GM12878 (cell line): ENCODE data around the gene ATG9B. TPM values are rescaled to one million over a fixed set of nuclear protein-coding genes. Genes with fewer than 3 reads are reported as not detected.

Source experiments
- ATAC-seq: fragments of 200-7000 bp; cut with Tn5 transposase; 3 replicates; pipeline ENCODE4 v1.9.1; 2020; ENCODE audit warnings: mild to moderate bottlenecking, moderate library complexity
- BruUV-seq: library from RNA; stranded (reverse); fragments of 400-500 nt; replicated peaks from 2 replicates; lab custom pipeline; 2021; lab: Mats Ljungman, UMichigan
- CTCF ChIA-PET: fragments of 300-600 bp; sonication (Branson Sonifier 250); formaldehyde crosslinking; extraction: SDS; loops from one replicate; lab custom pipeline; 2021; ENCODE audit warnings: inconsistent platforms; lab: Yijun Ruan, JAX
- POLR2A ChIA-PET: fragments of 350-600 bp; formaldehyde crosslinking; extraction: SDS; loops from one replicate; lab custom pipeline; 2021; ENCODE audit warnings: inconsistent platforms; lab: Charles Lee
- RAD21 ChIA-PET: fragments of 300-600 bp; sonication (Branson Sonifier 250); formaldehyde crosslinking; loops from one replicate; lab custom pipeline; 2023; ENCODE audit warnings: antibody characterized with exemption; ENCODE audit not compliant: unreplicated experiment; lab: Charles Lee
- SMC1A ChIA-PET: fragments of 300-600 bp; sonication (Branson Sonifier 250); formaldehyde crosslinking; loops from one replicate; lab custom pipeline; 2023; ENCODE audit not compliant: unreplicated experiment, uncharacterized antibody; lab: Charles Lee
- DNase-seq: peaks from one replicate; pipeline ENCODE4 v3.0.0-alpha.2; 2011; ENCODE audit warnings: low read depth, low spot score
- FAIRE-seq: peaks from 3 replicates; lab custom pipeline; 2011; peaks lifted over from hg19 to GRCh38; lab: Jason Lieb, UNC
- H2AFZ ChIP-seq: 2 replicates; pipeline ENCODE4 v1.6.0; 2011; ENCODE audit warnings: low read depth, low read length, control low read depth; ENCODE audit not compliant: control insufficient read depth
- H3K27ac ChIP-seq: 2 replicates; pipeline ENCODE4 v1.5.1; 2011; ENCODE audit warnings: control low read depth; ENCODE audit not compliant: control insufficient read depth, insufficient read depth
- H3K27me3 ChIP-seq, 2 experiments: replicated peaks in 1 of 2; 2 replicates each; pipeline versions ENCODE4 v1.6.0 to v1.6.1; 2011; ENCODE audit warnings: low read length in 1 of 2; ENCODE audit not compliant: control insufficient read depth in 2 of 2, insufficient read depth in 2 of 2
- H3K36me3 ChIP-seq, 2 experiments: 2 replicates each; pipeline ENCODE4 v1.5.1; 2011; ENCODE audit warnings: low read length in 1 of 2; ENCODE audit not compliant: control insufficient read depth in 2 of 2, insufficient read depth in 2 of 2
- H3K4me1 ChIP-seq: 2 replicates; pipeline ENCODE4 v1.6.1; 2011; ENCODE audit warnings: mild to moderate bottlenecking, low read length, moderate library complexity, mixed read lengths; ENCODE audit not compliant: control insufficient read depth, insufficient read depth
- H3K4me2 ChIP-seq: 2 replicates; pipeline ENCODE4 v1.6.0; 2011; ENCODE audit warnings: control low read depth; ENCODE audit not compliant: control insufficient read depth, insufficient read depth
- H3K4me3 ChIP-seq: fragments of 200-600 bp; sonication (generic); 2 replicates; pipeline ENCODE4 v1.5.1; 2016
- H3K79me2 ChIP-seq: 2 replicates; pipeline ENCODE4 v1.6.0; 2011; ENCODE audit warnings: low read length; ENCODE audit not compliant: control insufficient read depth, insufficient read depth
- H3K9ac ChIP-seq: 2 replicates; pipeline ENCODE4 v1.8.0; 2011; ENCODE audit warnings: low read length, control low read depth, mixed read lengths; ENCODE audit not compliant: control insufficient read depth, insufficient read depth
- H3K9me3 ChIP-seq: replicated peaks from 3 replicates; pipeline ENCODE4 v1.5.1; 2011; ENCODE audit warnings: mild to moderate bottlenecking, low read length; ENCODE audit not compliant: control insufficient read depth, insufficient read depth
- H4K20me1 ChIP-seq: 2 replicates; pipeline ENCODE4 v1.6.0; 2011; ENCODE audit not compliant: control insufficient read depth, insufficient read depth
- ATF7 ChIP-seq: fragments of 450-650 bp; IDR thresholded peaks from 2 replicates; pipeline ENCODE4 v1.6.1; 2016; ENCODE audit warnings: low read depth, mild to moderate bottlenecking
- CEBPB ChIP-seq, 2 experiments: fragments of 150-350 bp in 1 of 2; IDR thresholded peaks; 2 replicates each; pipeline ENCODE4 v1.6.1; 2012 to 2014; ENCODE audit warnings: low read depth in 2 of 2, low read length in 2 of 2, borderline replicate concordance in 1 of 2, inconsistent platforms in 1 of 2
- E2F4 ChIP-seq: IDR thresholded peaks from 2 replicates; pipeline ENCODE4 v1.6.1; 2012; ENCODE audit warnings: low read depth, low read length, improper control_type of control experiment
- FOXK2 ChIP-seq: fragments of 450-650 bp; IDR thresholded peaks from 2 replicates; pipeline ENCODE4 v1.6.1; 2017; ENCODE audit warnings: mild to moderate bottlenecking, moderate library complexity
- PML ChIP-seq: IDR thresholded peaks from 2 replicates; pipeline ENCODE4 v1.6.1; 2012; ENCODE audit warnings: low read length, inconsistent platforms
- POLR2A ChIP-seq: IDR thresholded peaks from 2 replicates; pipeline ENCODE4 v1.6.1; 2011; ENCODE audit warnings: low read depth, mild to moderate bottlenecking, low read length
- SMC3 ChIP-seq: IDR thresholded peaks from 2 replicates; pipeline ENCODE4 v1.6.1; 2011; ENCODE audit warnings: low read length, improper control_type of control experiment, borderline replicate concordance
- SP1 ChIP-seq: IDR thresholded peaks from one replicate; pipeline ENCODE4 v1.6.1; 2011; ENCODE audit warnings: low read depth, low read length
- TCF3 ChIP-seq: IDR thresholded peaks from 2 replicates; pipeline ENCODE4 v1.6.1; 2012; ENCODE audit warnings: low read depth, mild to moderate bottlenecking, low read length, borderline replicate concordance; ENCODE audit not compliant: insufficient read depth
- ZBTB11 ChIP-seq: fragments of 450-650 bp; formaldehyde crosslinking; IDR thresholded peaks from 2 replicates; pipeline ENCODE4 v1.5.0; 2022; ENCODE audit warnings: mild to moderate bottlenecking, missing genetic modification characterization
- ZNF592 ChIP-seq: fragments of 450-650 bp; IDR thresholded peaks from 2 replicates; pipeline ENCODE4 v1.6.1; 2017; ENCODE audit warnings: mild to moderate bottlenecking, moderate library complexity
- ZNF622 ChIP-seq: fragments of 450-650 bp; IDR thresholded peaks from 2 replicates; pipeline ENCODE4 v1.6.1; 2017; ENCODE audit warnings: mild to moderate bottlenecking, inconsistent platforms
- WGBS: methylation state at CpG from one replicate; pipeline ENCODE4 v1.1.6; 2016; ENCODE audit warnings: low lambda C conversion rate; ENCODE audit not compliant: insufficient replicate concordance, insufficient coverage; ENCODE audit errors: missing lambda C conversion rate; 5-methylcytosine and 5-hydroxymethylcytosine counted together
- in situ Hi-C: fragments of 300-500 bp; cut with MboI; formaldehyde crosslinking; loops from 9 replicates; pipeline ENCODE4 v1.14.3; 2018; ENCODE audit warnings: mixed read lengths
- intact Hi-C: fragments of 100-400 bp; cut with micrococcal nuclease; formaldehyde crosslinking; loops from one replicate; pipeline ENCODE4 v1.14.2; 2022; ENCODE audit not compliant: unreplicated experiment
- polyA plus RNA-seq, 11 experiments: library from polyadenylated mRNA; depleted of rRNA in 4 of 11; unstranded in 6 of 11; stranded (reverse) in 5 of 11; fragments of >200 nt; fragmentation: Nextera tagmentation in 4 of 11; fragmentation: Illumina TruSeq in 1 of 11; extraction: Ambion mirVana in 4 of 11; extraction: Trizol in 1 of 11; gene quantifications; 1 replicate in 1 of 11; 2 replicates in 10 of 11; pipeline versions ENCODE4 v1.2.1 to v1.2.3, GENCODE V29; 2011 to 2016; ENCODE audit warnings: inconsistent platforms in 2 of 11, missing spikeins in 2 of 11, low read depth in 1 of 11
- total RNA-seq, 4 experiments: library from RNA; depleted of rRNA in 3 of 4; stranded (reverse); fragments of >200 nt in 3 of 4; fragmentation: Illumina TruSeq in 1 of 4; extraction: Trizol in 1 of 4; gene quantifications; 2 replicates each; pipeline versions ENCODE4 v1.2.1 to v1.2.3, GENCODE V29; 2013 to 2021

The ATG9B gene
- total and polyA plus RNA-seq, 10 of the 15 experiments (the other 5 are each of a cell fraction or from before 2014, with no cell fraction given) = 0.01 to 0.83 (median 0.12) TPM; not detected in 2

GRCh38 chr7:150979713-150980390, 44.4 kb downstream of the ATG9B start:
- BruUV-seq = no TSS peak
- Histone ChIP-seq H3K27ac (no peak overlapping the region), H3K9ac (no peak overlapping the region), H3K27me3 (peaks cover 7 to 9% of the 10 kb centered on the region in 2 experiments), H4K20me1 (no peaks in the 10 kb centered on the region), H3K79me2 (no peaks in the 10 kb centered on the region), H3K9me3 (no peaks in the 10 kb centered on the region), H3K4me1 (no peaks in the 10 kb centered on the region), H3K36me3 (no peaks in the 10 kb centered on the region), H2AFZ (no peak overlapping the region), H3K4me2 (no peak overlapping the region), H3K4me3 (no peak overlapping the region)
- FAIRE-seq (no peak), ATAC-seq (no peak), DNase-seq (no peak)
- 53% methylated on average over 7 of the region's 7 CpGs for WGBS
- SMC1A ChIA-PET = no interaction called here
- in situ Hi-C loops = no loop called here
- POLR2A ChIA-PET = no interaction called here
- intact Hi-C loops = loop anchor here (5.0 kb wide), 1 partner anchor 533 kb away; no protein-coding TSS in a partner anchor
- CTCF ChIA-PET = interaction anchor here (0.6 to 2.4 kb wide), 4 partner anchors 14 to 83 kb away, joined by 3 to 7 read pairs (median 3); no protein-coding TSS in a partner anchor
- RAD21 ChIA-PET = interaction anchor here (1.0 kb wide), 1 partner anchor 148 kb away, joined by 3 read pairs; no protein-coding TSS in a partner anchor
- no peak for TF ChIP-seq E2F4
- no peak for TF ChIP-seq ZNF592
- no peak for TF ChIP-seq FOXK2
- TF ChIP-seq ZNF622 = no peak
- TF ChIP-seq TCF3 = no peak
- TF ChIP-seq SP1 = no peak
- TF ChIP-seq ATF7 = no peak
- no peak for TF ChIP-seq ZBTB11 (CRISPR knock-in tag)
- TF ChIP-seq SMC3 = no peak
- no peak for TF ChIP-seq POLR2A
- no peak for TF ChIP-seq CEBPB (IDR thresholded peaks at IDR 0.05; ENCODE audit: borderline replicate concordance in 1 of 2, low read depth in 2 of 2, low read length in 2 of 2)
- TF ChIP-seq PML = no peak
